ENCODE data around the gene IL11. TPM values are rescaled to one million over a fixed set of nuclear protein-coding genes. Genes with fewer than 3 reads are reported as not detected.

Gene IL11
- total and polyA plus RNA-seq, 2 of the 13 experiments (the other 11 are each of a cell fraction or from before 2014, with no cell fraction given) = 2.5 to 2.9 TPM

DNA sequence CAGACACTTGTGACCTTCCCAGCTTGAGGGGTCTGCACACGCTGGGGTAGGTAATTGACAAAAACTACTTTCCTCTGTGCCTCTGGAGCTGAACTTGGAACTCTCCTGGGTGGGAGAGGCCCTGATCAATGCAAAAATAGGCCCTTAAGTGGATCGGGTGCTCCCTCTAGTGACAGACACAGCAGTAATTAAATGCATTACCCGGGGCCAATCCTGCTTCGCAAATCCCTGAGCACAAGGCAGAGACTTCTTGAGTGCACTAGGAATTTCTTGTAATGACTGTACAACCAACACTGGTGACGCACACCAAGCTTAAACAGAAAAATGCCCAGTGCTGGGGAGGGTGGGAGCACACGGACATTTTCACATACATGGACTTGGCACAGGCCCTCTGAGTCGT is 47.9 kb upstream of the IL11 start (continued):
- TF ChIP-seq RAD21 (CRISPR knock-in tag; IDR thresholded peaks at IDR 0.05) (peak; percentile 84), KLF16 (CRISPR knock-in tag; IDR thresholded peaks at IDR 0.05) (0 out of 4 replicates have a peak, but pooled peaks of 1 of the 2 experiments have one; percentile 20), PTBP1 (IDR thresholded peaks at IDR 0.05; ENCODE audit: low read depth, low read length, poor library complexity, severe bottlenecking) (no peak), SMAD3 (CRISPR knock-in tag; IDR thresholded peaks at IDR 0.05) (0 out of 2 replicates have a peak, but pooled peaks have one; percentile 52), TEAD3 (CRISPR knock-in tag; optimal IDR thresholded peaks at IDR 0.05; ENCODE audit: borderline replicate concordance) (peak; percentile 40), MAFG (CRISPR knock-in tag; IDR thresholded peaks at IDR 0.05) (no peak), ASH2L (IDR thresholded peaks at IDR 0.05; ENCODE audit: insufficient read length, low read depth, low read length) (no peak), TMF1 (CRISPR knock-in tag; IDR thresholded peaks at IDR 0.05; ENCODE audit: low read depth) (no peak), SAP130 (CRISPR knock-in tag; IDR thresholded peaks at IDR 0.05; ENCODE audit: low read depth) (peak; percentile 39), TOE1 (CRISPR knock-in tag; IDR thresholded peaks at IDR 0.05) (no peak), ZFX (CRISPR knock-in tag; IDR thresholded peaks at IDR 0.05; ENCODE audit: low read depth) (peak; percentile 33; the same call in 1 of the 2 replicates)
- TF ChIP-seq, protein P1, sequence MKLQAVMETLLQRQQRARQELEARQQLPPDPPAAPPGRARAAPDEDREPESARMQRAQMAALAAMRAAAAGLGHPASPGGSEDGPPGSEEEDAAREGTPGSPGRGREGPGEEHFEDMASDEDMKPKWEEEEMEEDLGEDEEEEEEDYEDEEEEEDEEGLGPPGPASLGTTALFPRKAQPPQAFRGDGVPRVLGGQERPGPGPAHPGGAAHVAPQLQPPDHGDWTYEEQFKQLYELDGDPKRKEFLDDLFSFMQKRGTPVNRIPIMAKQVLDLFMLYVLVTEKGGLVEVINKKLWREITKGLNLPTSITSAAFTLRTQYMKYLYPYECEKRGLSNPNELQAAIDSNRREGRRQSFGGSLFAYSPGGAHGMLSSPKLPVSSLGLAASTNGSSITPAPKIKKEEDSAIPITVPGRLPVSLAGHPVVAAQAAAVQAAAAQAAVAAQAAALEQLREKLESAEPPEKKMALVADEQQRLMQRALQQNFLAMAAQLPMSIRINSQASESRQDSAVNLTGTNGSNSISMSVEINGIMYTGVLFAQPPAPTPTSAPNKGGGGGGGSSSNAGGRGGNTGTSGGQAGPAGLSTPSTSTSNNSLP (IDR thresholded peaks at IDR 0.05; ENCODE audit: low read depth, low read length) = peak; percentile 66; the same call in 1 of the 2 replicates
- TF ChIP-seq, protein P2, sequence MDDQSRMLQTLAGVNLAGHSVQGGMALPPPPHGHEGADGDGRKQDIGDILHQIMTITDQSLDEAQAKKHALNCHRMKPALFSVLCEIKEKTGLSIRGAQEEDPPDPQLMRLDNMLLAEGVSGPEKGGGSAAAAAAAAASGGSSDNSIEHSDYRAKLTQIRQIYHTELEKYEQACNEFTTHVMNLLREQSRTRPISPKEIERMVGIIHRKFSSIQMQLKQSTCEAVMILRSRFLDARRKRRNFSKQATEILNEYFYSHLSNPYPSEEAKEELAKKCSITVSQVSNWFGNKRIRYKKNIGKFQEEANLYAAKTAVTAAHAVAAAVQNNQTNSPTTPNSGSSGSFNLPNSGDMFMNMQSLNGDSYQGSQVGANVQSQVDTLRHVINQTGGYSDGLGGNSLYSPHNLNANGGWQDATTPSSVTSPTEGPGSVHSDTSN (CRISPR knock-in tag; IDR thresholded peaks at IDR 0.05; ENCODE audit: borderline replicate concordance) = no peak
- TF ChIP-seq, protein P3, sequence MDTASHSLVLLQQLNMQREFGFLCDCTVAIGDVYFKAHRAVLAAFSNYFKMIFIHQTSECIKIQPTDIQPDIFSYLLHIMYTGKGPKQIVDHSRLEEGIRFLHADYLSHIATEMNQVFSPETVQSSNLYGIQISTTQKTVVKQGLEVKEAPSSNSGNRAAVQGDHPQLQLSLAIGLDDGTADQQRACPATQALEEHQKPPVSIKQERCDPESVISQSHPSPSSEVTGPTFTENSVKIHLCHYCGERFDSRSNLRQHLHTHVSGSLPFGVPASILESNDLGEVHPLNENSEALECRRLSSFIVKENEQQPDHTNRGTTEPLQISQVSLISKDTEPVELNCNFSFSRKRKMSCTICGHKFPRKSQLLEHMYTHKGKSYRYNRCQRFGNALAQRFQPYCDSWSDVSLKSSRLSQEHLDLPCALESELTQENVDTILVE (CRISPR knock-in tag; IDR thresholded peaks at IDR 0.05) = 0 out of 2 replicates have a peak, but pooled peaks have one; percentile 32
- TF ChIP-seq, protein P4, sequence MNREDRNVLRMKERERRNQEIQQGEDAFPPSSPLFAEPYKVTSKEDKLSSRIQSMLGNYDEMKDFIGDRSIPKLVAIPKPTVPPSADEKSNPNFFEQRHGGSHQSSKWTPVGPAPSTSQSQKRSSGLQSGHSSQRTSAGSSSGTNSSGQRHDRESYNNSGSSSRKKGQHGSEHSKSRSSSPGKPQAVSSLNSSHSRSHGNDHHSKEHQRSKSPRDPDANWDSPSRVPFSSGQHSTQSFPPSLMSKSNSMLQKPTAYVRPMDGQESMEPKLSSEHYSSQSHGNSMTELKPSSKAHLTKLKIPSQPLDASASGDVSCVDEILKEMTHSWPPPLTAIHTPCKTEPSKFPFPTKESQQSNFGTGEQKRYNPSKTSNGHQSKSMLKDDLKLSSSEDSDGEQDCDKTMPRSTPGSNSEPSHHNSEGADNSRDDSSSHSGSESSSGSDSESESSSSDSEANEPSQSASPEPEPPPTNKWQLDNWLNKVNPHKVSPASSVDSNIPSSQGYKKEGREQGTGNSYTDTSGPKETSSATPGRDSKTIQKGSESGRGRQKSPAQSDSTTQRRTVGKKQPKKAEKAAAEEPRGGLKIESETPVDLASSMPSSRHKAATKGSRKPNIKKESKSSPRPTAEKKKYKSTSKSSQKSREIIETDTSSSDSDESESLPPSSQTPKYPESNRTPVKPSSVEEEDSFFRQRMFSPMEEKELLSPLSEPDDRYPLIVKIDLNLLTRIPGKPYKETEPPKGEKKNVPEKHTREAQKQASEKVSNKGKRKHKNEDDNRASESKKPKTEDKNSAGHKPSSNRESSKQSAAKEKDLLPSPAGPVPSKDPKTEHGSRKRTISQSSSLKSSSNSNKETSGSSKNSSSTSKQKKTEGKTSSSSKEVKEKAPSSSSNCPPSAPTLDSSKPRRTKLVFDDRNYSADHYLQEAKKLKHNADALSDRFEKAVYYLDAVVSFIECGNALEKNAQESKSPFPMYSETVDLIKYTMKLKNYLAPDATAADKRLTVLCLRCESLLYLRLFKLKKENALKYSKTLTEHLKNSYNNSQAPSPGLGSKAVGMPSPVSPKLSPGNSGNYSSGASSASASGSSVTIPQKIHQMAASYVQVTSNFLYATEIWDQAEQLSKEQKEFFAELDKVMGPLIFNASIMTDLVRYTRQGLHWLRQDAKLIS (CRISPR knock-in tag; IDR thresholded peaks at IDR 0.05) = no peak
- TF ChIP-seq, protein P5, sequence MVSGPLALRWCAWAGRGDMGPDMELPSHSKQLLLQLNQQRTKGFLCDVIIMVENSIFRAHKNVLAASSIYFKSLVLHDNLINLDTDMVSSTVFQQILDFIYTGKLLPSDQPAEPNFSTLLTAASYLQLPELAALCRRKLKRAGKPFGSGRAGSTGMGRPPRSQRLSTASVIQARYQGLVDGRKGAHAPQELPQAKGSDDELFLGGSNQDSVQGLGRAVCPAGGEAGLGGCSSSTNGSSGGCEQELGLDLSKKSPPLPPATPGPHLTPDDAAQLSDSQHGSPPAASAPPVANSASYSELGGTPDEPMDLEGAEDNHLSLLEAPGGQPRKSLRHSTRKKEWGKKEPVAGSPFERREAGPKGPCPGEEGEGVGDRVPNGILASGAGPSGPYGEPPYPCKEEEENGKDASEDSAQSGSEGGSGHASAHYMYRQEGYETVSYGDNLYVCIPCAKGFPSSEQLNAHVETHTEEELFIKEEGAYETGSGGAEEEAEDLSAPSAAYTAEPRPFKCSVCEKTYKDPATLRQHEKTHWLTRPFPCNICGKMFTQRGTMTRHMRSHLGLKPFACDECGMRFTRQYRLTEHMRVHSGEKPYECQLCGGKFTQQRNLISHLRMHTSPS (CRISPR knock-in tag; IDR thresholded peaks at IDR 0.05; ENCODE audit: low read depth) = no peak
